Neural cell (in vitro differentiated cells): ENCODE data around the gene EMC10.

Experiments used
- CTCF ChIP-seq: fragments of 450-650 bp; IDR thresholded peaks from 2 replicates; pipeline ENCODE4 v1.5.1; 2014; ENCODE audit warnings: antibody characterized with exemption, mild to moderate bottlenecking, moderate library complexity; ENCODE audit not compliant: poor library complexity, severe bottlenecking
- EP300 ChIP-seq: fragments of 450-650 bp; conservative IDR thresholded peaks from 2 replicates; pipeline ENCODE4 v1.6.1; 2014; ENCODE audit warnings: antibody characterized with exemption, mild to moderate bottlenecking, moderate library complexity; ENCODE audit not compliant: poor library complexity, severe bottlenecking

GRCh38 chr19:50493171-50493570 is 16.9 kb downstream of the EMC10 start:
- TF ChIP-seq EP300 (no peak), CTCF (no peak)
